Measurements from ENCODE around the gene SNRPA1. TPM values are rescaled to one million over a fixed set of nuclear protein-coding genes. Genes with fewer than 3 reads are reported as not detected.

SNRPA1 gene
- polyA plus RNA-seq, 1 donor: 77.9 TPM

DNA sequence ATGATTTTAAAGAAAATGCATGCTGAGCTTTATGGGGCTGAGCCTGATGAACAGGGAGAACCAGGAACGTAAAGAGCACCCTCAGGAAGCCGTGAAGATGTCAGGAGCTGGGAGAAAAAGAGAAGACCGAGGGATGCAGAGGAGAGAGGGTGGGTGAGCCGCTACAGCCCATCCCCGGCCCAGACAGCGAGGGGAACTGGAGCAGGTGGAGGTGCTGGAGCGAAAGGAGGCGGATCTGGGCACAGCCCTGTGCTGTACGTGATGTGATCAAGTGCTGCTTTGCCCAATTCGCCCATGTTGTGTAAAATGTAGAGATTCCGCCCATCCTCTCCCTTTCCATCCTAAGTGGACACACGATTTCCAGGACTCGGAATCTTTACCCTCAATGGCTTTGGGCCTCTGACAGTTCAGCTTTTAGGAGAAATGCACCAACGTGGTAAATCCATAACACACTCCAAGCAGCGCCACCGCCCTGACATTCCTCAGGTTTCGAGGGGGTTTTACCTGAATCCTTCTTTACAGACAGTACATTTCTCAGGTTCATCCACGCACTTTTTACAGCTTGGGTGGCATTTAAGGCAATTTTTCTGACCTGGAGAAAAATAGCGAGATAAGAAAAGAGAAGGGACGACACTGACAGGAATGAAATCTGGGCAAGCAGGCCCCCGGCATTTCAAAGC, 27.1 kb upstream of the SNRPA1 start:
- no peak for DNase-seq

DNA sequence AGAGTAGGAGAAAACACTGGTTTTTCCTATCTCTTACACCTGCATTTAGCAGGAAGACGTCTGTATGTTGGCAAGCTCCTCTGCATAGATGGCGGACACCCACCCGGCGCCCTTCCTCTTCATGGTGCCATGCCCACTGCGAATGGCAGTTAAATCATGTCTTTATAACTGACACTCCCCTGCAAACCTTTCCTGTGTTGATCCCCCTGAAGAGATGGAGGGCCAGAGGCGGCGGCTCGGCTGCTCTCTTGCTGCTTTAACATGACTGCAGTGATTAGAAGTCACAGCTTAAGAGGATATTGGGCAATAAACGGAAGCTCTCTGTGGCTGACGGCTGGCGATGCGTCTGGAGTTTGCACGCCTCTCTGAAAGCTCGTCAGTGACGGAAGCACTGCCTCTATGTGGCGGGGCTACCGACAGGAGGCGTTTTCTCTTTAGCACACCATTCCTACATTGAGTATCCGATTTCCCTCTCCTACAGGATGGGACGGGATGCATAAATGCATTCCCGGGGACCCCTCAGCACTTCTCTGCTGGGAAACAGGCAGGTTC, 25.5 kb upstream of the SNRPA1 start:
- DNase-seq: peak; percentile 34

- DNase-seq: no peak
Observed at GRCh38 chr15:101318839-101319238, 23.8 kb upstream of the SNRPA1 start.

DNA sequence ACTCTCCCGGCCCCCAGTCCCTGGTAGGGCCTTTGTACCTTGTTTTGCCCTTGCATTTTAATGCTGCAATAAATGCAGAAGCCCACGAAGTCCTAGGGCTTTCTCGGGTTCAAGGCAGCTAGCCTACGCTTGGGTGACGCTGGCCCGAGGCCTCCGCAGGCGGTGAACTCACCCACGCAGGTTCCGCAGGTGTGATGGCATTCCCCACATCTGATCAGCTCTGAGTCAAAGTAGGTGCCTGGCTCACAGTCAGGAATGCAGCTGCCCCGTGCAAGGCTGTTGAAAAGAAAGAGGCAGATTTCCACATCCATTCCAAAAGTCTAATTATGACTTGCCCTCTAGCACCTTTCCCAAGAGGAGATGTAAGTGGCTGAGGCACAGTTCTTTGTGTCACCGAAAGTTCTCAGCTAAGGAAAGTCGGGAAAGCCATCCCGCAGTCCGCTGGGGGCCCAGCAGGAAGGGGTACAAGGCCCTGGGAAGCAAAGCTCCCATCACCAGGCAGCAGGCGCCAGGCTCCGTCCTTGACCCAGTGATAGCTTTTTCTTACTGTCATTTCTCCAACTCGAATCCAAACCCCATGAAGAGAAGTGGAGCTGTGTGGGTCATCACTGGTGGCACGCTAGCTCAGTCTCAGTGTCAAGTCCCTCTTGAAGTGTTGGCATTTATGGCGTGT, 23.2 kb upstream of the SNRPA1 start:
- DNase-seq: no peak

- DNase-seq: no peak
Observed at GRCh38 chr15:101317336-101317872, 22.4 kb upstream of the SNRPA1 start.

- no peak for DNase-seq
Observed at GRCh38 chr15:101316529-101316928, 21.5 kb upstream of the SNRPA1 start.

DNA sequence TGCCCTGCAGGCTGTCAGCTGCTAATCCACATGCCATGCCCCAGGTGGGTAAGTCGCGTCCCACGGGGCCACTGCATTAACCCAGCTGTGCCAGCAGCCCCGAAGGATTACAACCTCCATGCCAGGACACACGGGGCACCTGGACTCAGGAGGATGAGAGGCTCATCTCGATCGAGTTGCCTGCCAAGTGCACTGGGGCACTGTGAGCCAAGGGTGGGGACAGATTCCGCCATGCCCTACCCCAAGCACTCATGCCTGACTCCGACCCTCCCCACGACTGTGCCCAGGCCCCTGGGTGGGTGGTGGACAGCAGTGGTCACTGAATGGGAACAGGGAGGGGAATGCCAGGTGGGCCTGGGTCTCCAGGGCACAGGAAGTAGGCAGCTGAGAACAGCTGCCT, 20.7 kb upstream of the SNRPA1 start:
- no peak for DNase-seq

DNA sequence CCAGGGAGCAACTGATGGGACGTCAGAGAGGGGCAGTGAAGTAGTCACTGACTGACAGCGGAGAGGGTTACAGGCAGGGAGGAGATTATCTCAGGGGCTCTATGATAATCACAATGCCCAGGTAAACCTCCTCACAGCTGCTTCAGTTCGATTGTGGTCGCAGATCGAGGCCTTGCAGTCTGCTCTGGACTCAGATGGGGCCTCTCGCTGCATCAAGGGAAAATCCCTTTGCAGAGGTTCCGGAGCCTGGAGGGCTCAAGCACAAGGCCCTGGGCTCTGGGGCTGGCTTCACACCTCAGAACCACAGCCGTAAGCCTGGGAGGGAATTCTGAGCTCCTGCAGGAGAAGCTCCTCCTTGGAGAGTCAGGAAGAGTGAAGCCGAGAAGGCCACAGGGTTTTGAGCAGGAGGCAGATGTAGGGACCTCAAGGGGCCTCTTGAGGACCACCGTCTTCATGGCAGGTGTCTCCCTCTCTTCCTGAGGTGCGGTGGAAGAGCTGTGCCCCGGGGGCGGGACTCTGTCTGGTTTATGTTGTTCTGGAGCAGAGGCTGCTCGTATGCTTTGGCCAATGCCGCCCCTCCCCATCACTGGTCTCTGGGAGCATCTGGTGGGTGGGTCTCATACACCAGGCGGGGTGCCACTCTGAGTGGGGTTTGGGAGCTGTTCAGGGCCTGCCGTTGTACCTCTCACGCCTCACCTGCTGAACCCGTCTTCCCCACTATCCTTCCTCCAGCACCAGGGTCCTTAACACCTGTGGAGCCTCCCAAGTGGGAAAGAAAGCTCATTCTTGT, 19.5 kb upstream of the SNRPA1 start:
- DNase-seq: no peak

DNA sequence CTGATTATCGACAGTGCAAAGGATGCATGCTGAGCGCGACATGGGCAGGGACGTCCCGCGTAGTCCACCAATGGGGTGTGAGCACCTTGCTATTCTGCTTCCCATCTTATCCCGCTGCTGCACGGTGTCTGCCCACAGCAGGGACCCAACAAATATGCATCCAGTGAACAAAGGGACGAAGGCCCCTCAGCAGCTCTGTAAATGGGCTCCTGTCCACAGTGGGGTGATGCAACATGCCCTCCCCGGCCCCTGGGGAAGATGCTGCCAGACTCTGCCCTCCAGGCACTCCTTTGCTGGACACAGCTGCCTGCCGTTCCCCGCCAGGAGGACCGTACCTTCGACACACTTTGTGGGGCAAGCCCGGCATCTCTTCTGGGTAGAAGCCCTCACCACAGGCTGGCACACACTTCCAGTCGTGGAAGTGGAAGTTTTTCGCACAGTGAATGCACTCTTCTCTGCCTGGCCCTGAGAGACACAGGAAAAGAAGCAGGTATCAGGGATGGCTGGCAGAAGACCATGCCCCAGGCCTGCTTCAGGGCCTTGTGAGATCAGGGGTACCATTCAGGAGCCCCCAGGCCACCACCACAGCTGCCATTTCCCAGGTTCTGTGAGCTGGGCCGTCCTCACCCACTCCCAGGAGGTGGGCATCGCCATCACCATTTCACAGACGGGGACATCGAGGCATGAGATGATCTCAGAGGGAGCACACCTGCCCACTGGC, 18.2 kb upstream of the SNRPA1 start:
- DNase-seq: no peak

- DNase-seq: no peak
Observed at GRCh38 chr15:101310508-101310907, 15.5 kb upstream of the SNRPA1 start.

GRCh38 chr15:101310161-101310480, 15.1 kb upstream of the SNRPA1 start:
- DNase-seq: no peak

GRCh38 chr15:101309436-101310160, 14.6 kb upstream of the SNRPA1 start:
- DNase-seq: no peak

DNA sequence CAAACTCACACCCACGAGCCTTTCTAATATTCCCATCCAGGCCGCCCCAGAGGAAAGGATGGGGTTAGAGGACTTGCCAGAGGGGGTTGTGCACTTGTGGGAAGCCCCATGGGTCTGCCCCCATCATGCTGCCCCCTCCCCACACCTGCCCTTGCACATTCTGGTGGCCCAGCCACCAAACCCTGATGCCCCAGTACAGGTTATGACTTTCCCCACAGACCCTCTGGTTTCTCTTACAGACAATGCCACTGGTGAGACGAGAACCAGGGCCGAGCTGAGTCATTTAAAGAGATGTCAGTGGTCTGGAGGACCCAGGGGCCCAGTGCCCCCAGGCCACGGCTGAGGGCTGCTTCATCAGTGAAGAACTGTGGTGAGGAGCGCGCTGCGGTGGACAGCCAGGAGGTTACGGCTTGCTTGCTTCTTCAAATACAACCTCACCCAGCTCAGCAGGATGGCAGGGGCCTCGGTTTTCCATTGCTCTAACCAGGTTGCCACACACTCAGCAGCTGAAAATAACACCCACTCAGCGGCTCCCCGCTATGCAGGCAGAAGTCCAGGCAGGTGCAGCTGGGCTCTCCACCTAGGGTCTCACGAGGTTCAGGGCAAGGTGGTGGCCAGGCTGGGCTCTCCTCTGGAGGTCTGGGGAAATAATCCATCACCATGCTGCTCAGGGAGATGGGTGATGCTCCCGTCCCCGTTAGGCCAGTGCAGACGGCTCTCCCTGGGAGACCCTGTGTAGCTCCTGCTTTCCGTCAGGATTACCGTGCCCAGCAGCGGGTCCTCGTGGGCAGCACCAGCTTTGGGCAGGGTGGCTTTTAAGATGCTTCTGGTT, 13.8 kb upstream of the SNRPA1 start:
- no peak for DNase-seq

DNA sequence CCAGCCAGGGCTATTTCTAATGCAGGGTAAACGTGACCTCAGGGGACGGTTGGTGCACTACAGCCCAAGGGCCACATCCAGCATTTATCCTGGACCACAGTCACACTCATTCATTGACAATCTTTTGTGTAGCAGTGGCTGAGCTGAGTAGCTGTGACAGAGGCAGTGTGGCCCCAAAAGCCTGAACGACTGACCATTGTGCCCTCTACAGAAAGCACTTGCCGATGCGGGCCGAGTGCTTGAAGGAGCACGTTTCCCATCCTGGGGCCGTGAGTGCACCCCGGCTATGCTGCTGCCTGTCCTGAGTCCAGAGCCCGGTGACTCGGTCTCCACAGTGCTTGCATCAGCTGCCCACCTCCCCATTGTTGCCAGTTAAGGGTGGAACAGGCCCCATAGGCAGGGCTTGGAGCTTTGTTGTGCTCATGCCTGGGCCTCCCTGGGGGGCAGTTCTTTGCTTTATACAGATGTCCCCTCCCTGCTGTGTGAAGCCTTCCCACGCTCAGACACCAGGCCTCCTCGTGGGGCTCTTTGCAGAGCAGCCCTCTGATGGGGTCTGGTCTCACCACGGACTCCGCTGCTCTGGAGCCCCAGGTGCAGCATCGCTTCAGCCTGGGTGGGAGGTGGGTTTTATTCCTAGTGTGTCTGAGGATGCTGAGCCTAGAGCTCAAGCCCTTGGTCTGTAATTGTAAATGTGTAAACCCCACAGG, 13.0 kb upstream of the SNRPA1 start:
- DNase-seq: no peak

DNA sequence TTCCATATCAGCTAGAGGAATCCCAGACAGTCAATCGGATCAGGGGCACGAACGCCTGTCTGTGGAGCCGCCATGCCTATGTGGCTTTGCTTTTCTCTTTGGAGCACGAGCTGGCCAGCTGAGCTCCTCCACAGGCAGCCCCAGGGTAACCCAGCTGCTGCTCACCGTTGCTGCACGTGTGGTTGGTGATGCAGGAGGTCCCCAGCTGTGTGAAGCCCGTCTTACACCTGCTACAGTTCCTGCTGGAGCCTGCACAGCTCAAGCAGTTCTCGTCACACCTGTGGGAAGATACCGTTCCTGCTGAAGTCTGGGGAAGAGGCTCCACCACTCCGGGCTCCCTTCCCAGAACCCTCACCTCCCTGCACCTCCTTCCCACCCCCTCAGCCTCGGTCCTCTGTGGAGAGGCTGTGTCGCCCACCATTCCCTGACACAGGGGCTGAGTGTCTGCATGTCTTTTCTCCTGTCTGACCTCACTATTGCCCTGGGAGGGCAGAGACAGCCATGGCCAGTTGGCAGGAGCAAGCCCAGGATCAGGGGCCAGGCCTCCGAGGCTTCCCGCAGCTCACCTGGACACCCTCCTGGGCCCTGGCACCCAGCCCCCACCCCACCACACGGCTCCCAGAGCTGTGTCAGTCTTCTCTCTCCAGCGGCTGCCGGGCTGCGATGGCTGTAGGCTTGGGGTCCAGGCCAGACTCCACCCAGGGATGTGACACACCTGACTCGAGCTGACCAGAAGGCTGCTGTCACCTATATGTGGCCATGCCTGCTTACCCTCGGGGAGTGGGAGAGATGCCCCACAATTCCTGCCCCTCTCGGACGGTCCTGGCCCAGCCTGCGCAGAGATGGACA, 12.2 kb upstream of the SNRPA1 start:
- DNase-seq: no peak

DNA sequence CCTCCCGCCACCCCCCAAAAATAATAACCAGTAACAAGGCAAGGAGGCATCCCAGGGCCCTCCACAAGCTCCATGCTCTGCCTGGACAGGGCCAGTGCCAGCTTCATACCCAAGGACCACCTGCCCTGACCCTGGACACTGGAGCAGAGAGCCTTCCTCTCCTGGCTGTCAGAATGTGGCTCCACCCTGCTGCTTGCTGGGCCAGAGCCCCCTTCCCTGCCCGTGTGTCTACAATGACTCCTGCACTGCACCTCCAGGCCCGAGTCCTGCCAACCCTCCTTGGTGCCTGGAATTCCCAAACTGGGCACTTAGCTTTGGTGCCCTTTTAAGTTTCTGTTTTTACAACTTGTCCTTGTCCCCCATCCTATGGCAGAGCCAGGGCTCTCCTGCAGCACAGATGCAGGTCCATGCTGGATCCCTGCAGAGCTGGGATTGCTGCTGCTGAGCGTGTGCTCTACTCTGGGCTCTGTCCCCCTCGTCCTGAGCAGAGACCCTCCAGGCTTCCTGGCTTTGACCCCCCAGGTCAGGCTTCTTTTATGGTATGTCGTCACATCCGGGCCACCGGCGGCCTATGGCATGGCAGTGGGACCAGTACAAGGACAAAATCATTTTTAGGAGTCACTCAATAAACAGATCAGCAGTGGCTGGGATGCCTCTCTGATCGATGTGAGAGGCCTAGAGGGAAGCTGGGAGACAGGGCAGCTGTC, 11.4 kb upstream of the SNRPA1 start:
- DNase-seq: no peak

GRCh38 chr15:101305820-101306255, 10.8 kb upstream of the SNRPA1 start:
- no peak for DNase-seq

DNA sequence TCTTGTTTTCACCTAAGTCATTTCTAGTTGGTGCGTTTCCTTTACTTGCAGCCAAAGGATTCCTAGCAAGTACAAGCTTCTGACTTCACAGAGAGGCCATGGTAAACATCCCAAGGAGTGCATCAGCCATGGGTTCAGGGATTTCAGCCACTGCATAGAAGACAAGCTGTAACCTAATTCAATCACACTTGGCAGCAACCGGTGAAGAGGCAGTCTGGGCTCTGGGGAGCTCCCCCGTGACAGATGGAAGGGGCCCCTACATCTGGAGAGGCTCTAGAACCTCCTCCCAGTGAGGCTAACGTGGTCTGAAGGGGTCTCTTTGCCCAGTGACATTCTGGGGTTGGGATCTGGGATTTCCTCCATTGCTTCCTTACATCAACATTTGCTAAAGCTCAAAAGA, 8.4 kb upstream of the SNRPA1 start:
- DNase-seq: no peak

All from left kidney (tissue), 2 donors.